ENCODE measurements around the gene BSPRY. TPM values are rescaled to one million over a fixed set of nuclear protein-coding genes. Genes with fewer than 3 reads are reported as not detected.

The BSPRY gene
- total and polyA plus RNA-seq, 2 experiments from 2014 or later, result 4.8 to 6.6 TPM

- H3K27ac ChIP-seq (ENCODE audit: low read depth), result no peak overlapping the region
- DNase-seq (ENCODE audit: low spot score) (no peak), ATAC-seq (no peak)
- no peaks in the 10 kb centered on the region for H3K4me1 Mint-ChIP-seq
- H3K79me2 ChIP-seq (replicated peaks; ENCODE audit: insufficient read depth), result no peaks in the 10 kb centered on the region
- TF ChIP-seq CTCF (conservative IDR thresholded peaks at IDR 0.05; ENCODE audit: low read depth in 2 of 2) (no peak), NANOG (IDR thresholded peaks at IDR 0.05; ENCODE audit: borderline replicate concordance) (no peak), REST (IDR thresholded peaks at IDR 0.05; ENCODE audit: unreplicated experiment) (no peak), ZNF114 (CRISPR knock-in tag; IDR thresholded peaks at IDR 0.05) (no peak), EZH2phosphoT487 (IDR thresholded peaks at IDR 0.05; ENCODE audit: unreplicated experiment) (no peak), CREB1 (CRISPR knock-in tag; IDR thresholded peaks at IDR 0.05; ENCODE audit: low read depth) (no peak), ZNF331 (CRISPR knock-in tag; IDR thresholded peaks at IDR 0.05; ENCODE audit: low read depth) (no peak), JUNB (IDR thresholded peaks at IDR 0.05; ENCODE audit: unreplicated experiment) (no peak), STAT1 (IDR thresholded peaks at IDR 0.05; ENCODE audit: unreplicated experiment) (no peak), EZH2 (IDR thresholded peaks at IDR 0.05; ENCODE audit: low read depth, unreplicated experiment) (no peak), ETS1 (IDR thresholded peaks at IDR 0.05) (no peak), POLR2AphosphoS5 (IDR thresholded peaks at IDR 0.05; ENCODE audit: low read depth) (no peak), ZNF462 (CRISPR knock-in tag; IDR thresholded peaks at IDR 0.05) (no peak)
- no peak overlapping the region for H3K4me3 Mint-ChIP-seq
- H3K4me2 ChIP-seq, result no peak overlapping the region
- peaks cover 2% of the 10 kb centered on the region; the same call in 1 of the 2 replicates for H4K20me1 ChIP-seq (replicated peaks; ENCODE audit: insufficient read depth)
- peaks cover 11% of the 10 kb centered on the region; the same call in 2 of the 3 replicates for H3K36me3 Mint-ChIP-seq (ENCODE audit: low read depth)
- no peaks in the 10 kb centered on the region for H3K4me1 ChIP-seq (ENCODE audit: insufficient read depth)
- no peaks in the 10 kb centered on the region for H3K36me3 ChIP-seq (ENCODE audit: insufficient read depth)
- no peak overlapping the region for H3K4me3 ChIP-seq
- H2AFZ ChIP-seq, result no peak overlapping the region
- H3K27ac Mint-ChIP-seq, result no peak overlapping the region
- no peaks in the 10 kb centered on the region for H3K9me2 ChIP-seq (ENCODE audit: insufficient read depth)
- no peaks in the 10 kb centered on the region for H3K27me3 ChIP-seq (ENCODE audit: insufficient read depth)
- peaks cover 7% of the 10 kb centered on the region for H3K27me3 Mint-ChIP-seq (ENCODE audit: insufficient read depth, low read depth, poor library complexity)
- H3K9me3 Mint-ChIP-seq, result no peaks in the 10 kb centered on the region
- no peaks in the 10 kb centered on the region for H3F3A ChIP-seq (replicated peaks; ENCODE audit: low read depth)
Observed at GRCh38 chr9:113391917-113392316, 42.6 kb downstream of the BSPRY start.
